Measurements from ENCODE around the gene ADCY3. TPM values are rescaled to one million over a fixed set of nuclear protein-coding genes. Genes with fewer than 3 reads are reported as not detected.

Gene ADCY3
- total and polyA plus RNA-seq, 2 of the 13 experiments (the other 11 are each of a cell fraction or from before 2014, with no cell fraction given) = 0.11 to 0.61 TPM

GRCh38 chr2:24919037-24919505 lies 966 bp downstream of the ADCY3 start:
- TF ChIP-seq BRD4 (CRISPR knock-in tag; IDR thresholded peaks at IDR 0.05) (no peak), ZNF749 (CRISPR knock-in tag; IDR thresholded peaks at IDR 0.05; ENCODE audit: borderline replicate concordance) (no peak), SAFB2 (CRISPR knock-in tag; IDR thresholded peaks at IDR 0.05; ENCODE audit: borderline replicate concordance, low read depth) (no peak), ZBTB49 (CRISPR knock-in tag; IDR thresholded peaks at IDR 0.05; ENCODE audit: borderline replicate concordance) (no peak), EZH2 (conservative IDR thresholded peaks at IDR 0.05; ENCODE audit: low read depth, low read length) (peak; percentile 99), ZNF430 (CRISPR knock-in tag; IDR thresholded peaks at IDR 0.05) (0 out of 2 replicates have a peak, but pooled peaks have one; percentile 22), MIXL1 (CRISPR knock-in tag; IDR thresholded peaks at IDR 0.05) (no peak), ATRX (CRISPR knock-in tag; IDR thresholded peaks at IDR 0.05; ENCODE audit: borderline replicate concordance) (no peak)
- Histone ChIP-seq H2AFZ (ENCODE audit: low read length) (no peak overlapping the region), H3K4me3 (replicated peaks in 1 of 3; ENCODE audit: insufficient read depth in 1 of 3, low read depth in 2 of 3, low read length in 3 of 3) (no peak overlapping the region), H3K27ac (ENCODE audit: extremely low read length, insufficient read depth, low read length) (no peak overlapping the region), H3K36me3 (replicated peaks in 1 of 2; ENCODE audit: control insufficient read depth in 1 of 2, insufficient read depth in 2 of 2, low read length in 2 of 2) (no peaks in the 10 kb centered on the region), H3K79me2 (ENCODE audit: insufficient read depth, low read length) (no peaks in the 10 kb centered on the region), H3K4me2 (ENCODE audit: low read depth, low read length) (peak overlapping the region; percentile 47; the same call in 1 of the 2 replicates), H3K4me1 (ENCODE audit: insufficient read depth, low read length) (peaks cover 13% of the 10 kb centered on the region), H3K27me3 (ENCODE audit: control insufficient read depth in 1 of 2, insufficient read depth in 2 of 2, low read length in 2 of 2) (peaks cover 24 to 82% of the 10 kb centered on the region in 2 experiments), H3K9ac (ENCODE audit: insufficient read depth, low read depth, low read length) (no peak overlapping the region), H4K20me1 (ENCODE audit: insufficient read depth, low read length) (no peaks in the 10 kb centered on the region; the same call in 1 of the 2 replicates), H3K9me3 (ENCODE audit: low read length) (no peaks in the 10 kb centered on the region)
- in situ Hi-C loops (cut with HindIII; ENCODE audit: extremely low pct_ligation_motif_present, low pct_unique_long_range_greater_than_20kb) (no loop called here), intact Hi-C loops (cut with micrococcal nuclease; ENCODE audit: unreplicated experiment) (no loop called here)
- ATAC-seq (peak; percentile 15), FAIRE-seq (no peak), DNase-seq (ENCODE audit: low spot score) (no peak)
- ChIA-PET POLR2A (no interaction called here), CTCF (ENCODE audit: low intra/inter-chr PET ratio, low total read pairs) (no interaction called here)
- no TSS peak for BruUV-seq (replicated peaks)
- 50% methylated on average over 10 of the region's 13 CpGs for WGBS (ENCODE audit: low lambda C conversion rate)

Measured in HepG2 (cell line).